Measurements from ENCODE around the gene KCNF1. TPM values are rescaled to one million over a fixed set of nuclear protein-coding genes. Genes with fewer than 3 reads are reported as not detected.

KCNF1 gene
- total RNA-seq, 1 experiment from 2014 or later, result 1.2 TPM

DNA sequence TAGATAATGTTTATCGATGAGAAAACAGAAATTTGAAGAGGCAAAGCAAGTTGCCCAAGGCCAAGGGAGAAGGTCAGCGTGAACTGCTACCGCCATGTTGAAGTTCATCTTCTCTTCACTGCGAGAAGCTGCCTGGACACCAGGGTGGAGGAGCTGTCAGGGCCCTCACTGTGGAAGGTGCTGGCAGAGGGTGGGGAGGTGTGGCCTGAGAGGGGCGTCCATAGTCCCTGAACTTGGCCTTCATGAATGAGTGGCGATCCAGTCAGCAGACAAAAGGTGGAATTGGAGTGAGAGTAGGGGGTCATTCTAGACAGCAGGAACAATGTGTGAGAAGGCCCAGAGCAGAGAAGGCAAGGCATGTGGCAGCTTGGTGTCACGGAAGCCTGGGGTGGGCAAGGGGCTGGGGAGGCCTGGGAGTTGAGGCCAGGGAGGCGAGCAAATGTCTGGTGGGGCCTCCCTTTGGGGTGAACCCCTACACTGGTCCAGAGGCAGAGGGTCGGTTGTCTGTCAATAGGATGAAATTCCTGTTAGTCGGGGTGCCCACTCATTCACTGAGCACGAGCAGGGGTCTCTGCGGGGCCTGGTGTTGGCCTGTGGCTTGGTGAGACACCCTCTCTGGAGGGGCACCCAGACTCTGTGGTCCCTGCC lies 33.3 kb upstream of the KCNF1 start (continued):
- TF ChIP-seq, protein P1, sequence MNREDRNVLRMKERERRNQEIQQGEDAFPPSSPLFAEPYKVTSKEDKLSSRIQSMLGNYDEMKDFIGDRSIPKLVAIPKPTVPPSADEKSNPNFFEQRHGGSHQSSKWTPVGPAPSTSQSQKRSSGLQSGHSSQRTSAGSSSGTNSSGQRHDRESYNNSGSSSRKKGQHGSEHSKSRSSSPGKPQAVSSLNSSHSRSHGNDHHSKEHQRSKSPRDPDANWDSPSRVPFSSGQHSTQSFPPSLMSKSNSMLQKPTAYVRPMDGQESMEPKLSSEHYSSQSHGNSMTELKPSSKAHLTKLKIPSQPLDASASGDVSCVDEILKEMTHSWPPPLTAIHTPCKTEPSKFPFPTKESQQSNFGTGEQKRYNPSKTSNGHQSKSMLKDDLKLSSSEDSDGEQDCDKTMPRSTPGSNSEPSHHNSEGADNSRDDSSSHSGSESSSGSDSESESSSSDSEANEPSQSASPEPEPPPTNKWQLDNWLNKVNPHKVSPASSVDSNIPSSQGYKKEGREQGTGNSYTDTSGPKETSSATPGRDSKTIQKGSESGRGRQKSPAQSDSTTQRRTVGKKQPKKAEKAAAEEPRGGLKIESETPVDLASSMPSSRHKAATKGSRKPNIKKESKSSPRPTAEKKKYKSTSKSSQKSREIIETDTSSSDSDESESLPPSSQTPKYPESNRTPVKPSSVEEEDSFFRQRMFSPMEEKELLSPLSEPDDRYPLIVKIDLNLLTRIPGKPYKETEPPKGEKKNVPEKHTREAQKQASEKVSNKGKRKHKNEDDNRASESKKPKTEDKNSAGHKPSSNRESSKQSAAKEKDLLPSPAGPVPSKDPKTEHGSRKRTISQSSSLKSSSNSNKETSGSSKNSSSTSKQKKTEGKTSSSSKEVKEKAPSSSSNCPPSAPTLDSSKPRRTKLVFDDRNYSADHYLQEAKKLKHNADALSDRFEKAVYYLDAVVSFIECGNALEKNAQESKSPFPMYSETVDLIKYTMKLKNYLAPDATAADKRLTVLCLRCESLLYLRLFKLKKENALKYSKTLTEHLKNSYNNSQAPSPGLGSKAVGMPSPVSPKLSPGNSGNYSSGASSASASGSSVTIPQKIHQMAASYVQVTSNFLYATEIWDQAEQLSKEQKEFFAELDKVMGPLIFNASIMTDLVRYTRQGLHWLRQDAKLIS (CRISPR knock-in tag; IDR thresholded peaks at IDR 0.05; ENCODE audit: borderline replicate concordance), result no peak
- no peak for TF ChIP-seq GRHL2 (CRISPR knock-in tag; IDR thresholded peaks at IDR 0.05; ENCODE audit: insufficient replicate concordance, severe bottlenecking)
- TF ChIP-seq, protein P2, sequence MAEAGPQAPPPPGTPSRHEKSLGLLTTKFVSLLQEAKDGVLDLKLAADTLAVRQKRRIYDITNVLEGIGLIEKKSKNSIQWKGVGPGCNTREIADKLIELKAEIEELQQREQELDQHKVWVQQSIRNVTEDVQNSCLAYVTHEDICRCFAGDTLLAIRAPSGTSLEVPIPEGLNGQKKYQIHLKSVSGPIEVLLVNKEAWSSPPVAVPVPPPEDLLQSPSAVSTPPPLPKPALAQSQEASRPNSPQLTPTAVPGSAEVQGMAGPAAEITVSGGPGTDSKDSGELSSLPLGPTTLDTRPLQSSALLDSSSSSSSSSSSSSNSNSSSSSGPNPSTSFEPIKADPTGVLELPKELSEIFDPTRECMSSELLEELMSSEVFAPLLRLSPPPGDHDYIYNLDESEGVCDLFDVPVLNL (CRISPR knock-in tag; IDR thresholded peaks at IDR 0.05; ENCODE audit: borderline replicate concordance, low read depth), result no peak
- no peak for TF ChIP-seq ZBTB21 (CRISPR knock-in tag; IDR thresholded peaks at IDR 0.05; ENCODE audit: borderline replicate concordance)

DNA sequence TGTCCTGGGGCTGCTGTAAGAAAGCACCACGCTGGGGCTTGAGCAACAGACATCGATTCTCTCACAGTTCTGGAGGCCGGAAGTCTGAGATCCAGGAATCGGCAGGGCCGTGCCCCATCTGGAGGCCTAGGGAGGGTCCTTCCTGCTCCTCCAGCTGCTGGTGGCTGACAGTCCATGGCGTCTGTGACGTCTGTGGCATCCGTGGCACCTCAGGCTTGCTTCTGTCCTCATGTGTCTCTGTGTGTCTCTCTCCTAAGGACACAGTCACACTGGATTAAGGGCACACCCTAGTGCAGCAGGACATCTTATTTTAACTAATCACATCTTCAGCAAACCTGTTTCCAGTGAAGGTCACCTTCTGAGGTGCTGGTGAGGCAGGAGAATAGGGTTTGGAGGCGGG lies 32.6 kb upstream of the KCNF1 start:
- Mint-ChIP-seq H3K27ac (no peak overlapping the region; the same call in 1 of the 2 replicates), H3K4me1 (peaks cover 42% of the 10 kb centered on the region), H3K36me3 (no peaks in the 10 kb centered on the region), H3K4me3 (no peak overlapping the region), H3K27me3 (ENCODE audit: low read depth) (no peaks in the 10 kb centered on the region; the same call in 1 of the 2 replicates), H3K9me3 (peaks cover 9% of the 10 kb centered on the region; the same call in 1 of the 2 replicates)
- no peak for DNase-seq (ENCODE audit: low spot score)
- TF ChIP-seq ZNF138 (CRISPR knock-in tag; conservative IDR thresholded peaks at IDR 0.05) (no peak), ETV6 (CRISPR knock-in tag; IDR thresholded peaks at IDR 0.05) (no peak), CREM (CRISPR knock-in tag; IDR thresholded peaks at IDR 0.05) (no peak), OVOL2 (CRISPR knock-in tag; IDR thresholded peaks at IDR 0.05; ENCODE audit: borderline replicate concordance) (no peak), GTF2I (CRISPR knock-in tag; conservative IDR thresholded peaks at IDR 0.05) (no peak)
- TF ChIP-seq, protein P3, sequence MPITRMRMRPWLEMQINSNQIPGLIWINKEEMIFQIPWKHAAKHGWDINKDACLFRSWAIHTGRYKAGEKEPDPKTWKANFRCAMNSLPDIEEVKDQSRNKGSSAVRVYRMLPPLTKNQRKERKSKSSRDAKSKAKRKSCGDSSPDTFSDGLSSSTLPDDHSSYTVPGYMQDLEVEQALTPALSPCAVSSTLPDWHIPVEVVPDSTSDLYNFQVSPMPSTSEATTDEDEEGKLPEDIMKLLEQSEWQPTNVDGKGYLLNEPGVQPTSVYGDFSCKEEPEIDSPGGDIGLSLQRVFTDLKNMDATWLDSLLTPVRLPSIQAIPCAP (CRISPR knock-in tag; IDR thresholded peaks at IDR 0.05), result no peak
- TF ChIP-seq, protein P4, sequence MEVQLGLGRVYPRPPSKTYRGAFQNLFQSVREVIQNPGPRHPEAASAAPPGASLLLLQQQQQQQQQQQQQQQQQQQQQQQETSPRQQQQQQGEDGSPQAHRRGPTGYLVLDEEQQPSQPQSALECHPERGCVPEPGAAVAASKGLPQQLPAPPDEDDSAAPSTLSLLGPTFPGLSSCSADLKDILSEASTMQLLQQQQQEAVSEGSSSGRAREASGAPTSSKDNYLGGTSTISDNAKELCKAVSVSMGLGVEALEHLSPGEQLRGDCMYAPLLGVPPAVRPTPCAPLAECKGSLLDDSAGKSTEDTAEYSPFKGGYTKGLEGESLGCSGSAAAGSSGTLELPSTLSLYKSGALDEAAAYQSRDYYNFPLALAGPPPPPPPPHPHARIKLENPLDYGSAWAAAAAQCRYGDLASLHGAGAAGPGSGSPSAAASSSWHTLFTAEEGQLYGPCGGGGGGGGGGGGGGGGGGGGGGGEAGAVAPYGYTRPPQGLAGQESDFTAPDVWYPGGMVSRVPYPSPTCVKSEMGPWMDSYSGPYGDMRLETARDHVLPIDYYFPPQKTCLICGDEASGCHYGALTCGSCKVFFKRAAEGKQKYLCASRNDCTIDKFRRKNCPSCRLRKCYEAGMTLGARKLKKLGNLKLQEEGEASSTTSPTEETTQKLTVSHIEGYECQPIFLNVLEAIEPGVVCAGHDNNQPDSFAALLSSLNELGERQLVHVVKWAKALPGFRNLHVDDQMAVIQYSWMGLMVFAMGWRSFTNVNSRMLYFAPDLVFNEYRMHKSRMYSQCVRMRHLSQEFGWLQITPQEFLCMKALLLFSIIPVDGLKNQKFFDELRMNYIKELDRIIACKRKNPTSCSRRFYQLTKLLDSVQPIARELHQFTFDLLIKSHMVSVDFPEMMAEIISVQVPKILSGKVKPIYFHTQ (CRISPR knock-in tag; IDR thresholded peaks at IDR 0.05), result no peak
- TF ChIP-seq, protein P5, sequence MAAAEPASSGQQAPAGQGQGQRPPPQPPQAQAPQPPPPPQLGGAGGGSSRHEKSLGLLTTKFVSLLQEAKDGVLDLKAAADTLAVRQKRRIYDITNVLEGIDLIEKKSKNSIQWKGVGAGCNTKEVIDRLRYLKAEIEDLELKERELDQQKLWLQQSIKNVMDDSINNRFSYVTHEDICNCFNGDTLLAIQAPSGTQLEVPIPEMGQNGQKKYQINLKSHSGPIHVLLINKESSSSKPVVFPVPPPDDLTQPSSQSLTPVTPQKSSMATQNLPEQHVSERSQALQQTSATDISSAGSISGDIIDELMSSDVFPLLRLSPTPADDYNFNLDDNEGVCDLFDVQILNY (CRISPR knock-in tag; IDR thresholded peaks at IDR 0.05), result no peak
- TF ChIP-seq, protein P6, sequence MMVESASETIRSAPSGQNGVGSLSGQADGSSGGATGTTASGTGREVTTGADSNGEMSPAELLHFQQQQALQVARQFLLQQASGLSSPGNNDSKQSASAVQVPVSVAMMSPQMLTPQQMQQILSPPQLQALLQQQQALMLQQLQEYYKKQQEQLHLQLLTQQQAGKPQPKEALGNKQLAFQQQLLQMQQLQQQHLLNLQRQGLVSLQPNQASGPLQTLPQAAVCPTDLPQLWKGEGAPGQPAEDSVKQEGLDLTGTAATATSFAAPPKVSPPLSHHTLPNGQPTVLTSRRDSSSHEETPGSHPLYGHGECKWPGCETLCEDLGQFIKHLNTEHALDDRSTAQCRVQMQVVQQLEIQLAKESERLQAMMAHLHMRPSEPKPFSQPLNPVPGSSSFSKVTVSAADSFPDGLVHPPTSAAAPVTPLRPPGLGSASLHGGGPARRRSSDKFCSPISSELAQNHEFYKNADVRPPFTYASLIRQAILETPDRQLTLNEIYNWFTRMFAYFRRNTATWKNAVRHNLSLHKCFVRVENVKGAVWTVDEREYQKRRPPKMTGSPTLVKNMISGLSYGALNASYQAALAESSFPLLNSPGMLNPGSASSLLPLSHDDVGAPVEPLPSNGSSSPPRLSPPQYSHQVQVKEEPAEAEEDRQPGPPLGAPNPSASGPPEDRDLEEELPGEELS (CRISPR knock-in tag; IDR thresholded peaks at IDR 0.05), result no peak
- TF ChIP-seq, protein P7, sequence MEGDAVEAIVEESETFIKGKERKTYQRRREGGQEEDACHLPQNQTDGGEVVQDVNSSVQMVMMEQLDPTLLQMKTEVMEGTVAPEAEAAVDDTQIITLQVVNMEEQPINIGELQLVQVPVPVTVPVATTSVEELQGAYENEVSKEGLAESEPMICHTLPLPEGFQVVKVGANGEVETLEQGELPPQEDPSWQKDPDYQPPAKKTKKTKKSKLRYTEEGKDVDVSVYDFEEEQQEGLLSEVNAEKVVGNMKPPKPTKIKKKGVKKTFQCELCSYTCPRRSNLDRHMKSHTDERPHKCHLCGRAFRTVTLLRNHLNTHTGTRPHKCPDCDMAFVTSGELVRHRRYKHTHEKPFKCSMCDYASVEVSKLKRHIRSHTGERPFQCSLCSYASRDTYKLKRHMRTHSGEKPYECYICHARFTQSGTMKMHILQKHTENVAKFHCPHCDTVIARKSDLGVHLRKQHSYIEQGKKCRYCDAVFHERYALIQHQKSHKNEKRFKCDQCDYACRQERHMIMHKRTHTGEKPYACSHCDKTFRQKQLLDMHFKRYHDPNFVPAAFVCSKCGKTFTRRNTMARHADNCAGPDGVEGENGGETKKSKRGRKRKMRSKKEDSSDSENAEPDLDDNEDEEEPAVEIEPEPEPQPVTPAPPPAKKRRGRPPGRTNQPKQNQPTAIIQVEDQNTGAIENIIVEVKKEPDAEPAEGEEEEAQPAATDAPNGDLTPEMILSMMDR (IDR thresholded peaks at IDR 0.05), result no peak
- TF ChIP-seq, protein P8, sequence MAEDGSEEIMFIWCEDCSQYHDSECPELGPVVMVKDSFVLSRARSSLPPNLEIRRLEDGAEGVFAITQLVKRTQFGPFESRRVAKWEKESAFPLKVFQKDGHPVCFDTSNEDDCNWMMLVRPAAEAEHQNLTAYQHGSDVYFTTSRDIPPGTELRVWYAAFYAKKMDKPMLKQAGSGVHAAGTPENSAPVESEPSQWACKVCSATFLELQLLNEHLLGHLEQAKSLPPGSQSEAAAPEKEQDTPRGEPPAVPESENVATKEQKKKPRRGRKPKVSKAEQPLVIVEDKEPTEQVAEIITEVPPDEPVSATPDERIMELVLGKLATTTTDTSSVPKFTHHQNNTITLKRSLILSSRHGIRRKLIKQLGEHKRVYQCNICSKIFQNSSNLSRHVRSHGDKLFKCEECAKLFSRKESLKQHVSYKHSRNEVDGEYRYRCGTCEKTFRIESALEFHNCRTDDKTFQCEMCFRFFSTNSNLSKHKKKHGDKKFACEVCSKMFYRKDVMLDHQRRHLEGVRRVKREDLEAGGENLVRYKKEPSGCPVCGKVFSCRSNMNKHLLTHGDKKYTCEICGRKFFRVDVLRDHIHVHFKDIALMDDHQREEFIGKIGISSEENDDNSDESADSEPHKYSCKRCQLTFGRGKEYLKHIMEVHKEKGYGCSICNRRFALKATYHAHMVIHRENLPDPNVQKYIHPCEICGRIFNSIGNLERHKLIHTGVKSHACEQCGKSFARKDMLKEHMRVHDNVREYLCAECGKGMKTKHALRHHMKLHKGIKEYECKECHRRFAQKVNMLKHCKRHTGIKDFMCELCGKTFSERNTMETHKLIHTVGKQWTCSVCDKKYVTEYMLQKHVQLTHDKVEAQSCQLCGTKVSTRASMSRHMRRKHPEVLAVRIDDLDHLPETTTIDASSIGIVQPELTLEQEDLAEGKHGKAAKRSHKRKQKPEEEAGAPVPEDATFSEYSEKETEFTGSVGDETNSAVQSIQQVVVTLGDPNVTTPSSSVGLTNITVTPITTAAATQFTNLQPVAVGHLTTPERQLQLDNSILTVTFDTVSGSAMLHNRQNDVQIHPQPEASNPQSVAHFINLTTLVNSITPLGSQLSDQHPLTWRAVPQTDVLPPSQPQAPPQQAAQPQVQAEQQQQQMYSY (CRISPR knock-in tag; IDR thresholded peaks at IDR 0.05), result no peak
- POLR2A ChIA-PET, result no interaction called here
- no peak for ATAC-seq
- CTCF ChIA-PET, result interaction anchor here (1.0 to 1.6 kb wide), 7 partner anchors 16 to 254 kb away, joined by 3 to 14 read pairs (median 5); a partner anchor contains a TSS
